Measurements from ENCODE around the gene SLC35F1. TPM values are rescaled to one million over a fixed set of nuclear protein-coding genes. Genes with fewer than 3 reads are reported as not detected.

Gene SLC35F1
- total and polyA plus RNA-seq, 7 donors: 0.04 to 0.32 (median 0.14) TPM; not detected in 1

DNA sequence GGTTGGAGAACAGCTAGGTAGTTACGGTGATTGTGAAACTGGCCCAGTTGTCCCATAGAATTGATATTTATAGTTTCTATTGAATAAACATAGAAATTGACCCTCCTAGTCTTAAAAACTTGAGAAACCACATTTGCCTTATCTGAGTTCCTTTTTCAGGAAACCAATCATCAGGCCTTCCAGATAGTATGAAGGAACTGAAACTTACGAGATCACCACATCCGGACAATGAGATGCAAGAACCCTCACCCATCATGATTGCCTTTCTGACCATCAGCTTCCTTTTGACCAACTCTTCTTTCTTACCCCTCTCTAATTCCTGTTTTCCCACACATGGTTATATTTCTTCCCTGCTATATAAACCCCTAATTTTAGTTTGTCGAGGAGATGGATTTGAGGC is 21.8 kb downstream of the SLC35F1 start:
- Histone ChIP-seq H3K4me3 (no peak overlapping the region), H3K27ac (no peak overlapping the region), H3K27me3 (ENCODE audit: insufficient read depth in 3 of 3, low read length in 2 of 3) (no peaks in the 10 kb centered on the region), H3K9me3 (no peaks in the 10 kb centered on the region), H3K36me3 (ENCODE audit: insufficient read depth in 1 of 2, low read depth in 1 of 2) (no peaks in the 10 kb centered on the region), H3K4me1 (no peaks in the 10 kb centered on the region)
- ATAC-seq (no peak), DNase-seq (no peak)
- intact Hi-C loops (cut with DNase I): no loop called here
- WGBS, 3 donors: 82 to 95% (median 86%) methylated on average over 4 of the region's 4 CpGs
- TF ChIP-seq, protein P1, sequence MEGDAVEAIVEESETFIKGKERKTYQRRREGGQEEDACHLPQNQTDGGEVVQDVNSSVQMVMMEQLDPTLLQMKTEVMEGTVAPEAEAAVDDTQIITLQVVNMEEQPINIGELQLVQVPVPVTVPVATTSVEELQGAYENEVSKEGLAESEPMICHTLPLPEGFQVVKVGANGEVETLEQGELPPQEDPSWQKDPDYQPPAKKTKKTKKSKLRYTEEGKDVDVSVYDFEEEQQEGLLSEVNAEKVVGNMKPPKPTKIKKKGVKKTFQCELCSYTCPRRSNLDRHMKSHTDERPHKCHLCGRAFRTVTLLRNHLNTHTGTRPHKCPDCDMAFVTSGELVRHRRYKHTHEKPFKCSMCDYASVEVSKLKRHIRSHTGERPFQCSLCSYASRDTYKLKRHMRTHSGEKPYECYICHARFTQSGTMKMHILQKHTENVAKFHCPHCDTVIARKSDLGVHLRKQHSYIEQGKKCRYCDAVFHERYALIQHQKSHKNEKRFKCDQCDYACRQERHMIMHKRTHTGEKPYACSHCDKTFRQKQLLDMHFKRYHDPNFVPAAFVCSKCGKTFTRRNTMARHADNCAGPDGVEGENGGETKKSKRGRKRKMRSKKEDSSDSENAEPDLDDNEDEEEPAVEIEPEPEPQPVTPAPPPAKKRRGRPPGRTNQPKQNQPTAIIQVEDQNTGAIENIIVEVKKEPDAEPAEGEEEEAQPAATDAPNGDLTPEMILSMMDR (IDR thresholded peaks at IDR 0.05): no peak

DNA sequence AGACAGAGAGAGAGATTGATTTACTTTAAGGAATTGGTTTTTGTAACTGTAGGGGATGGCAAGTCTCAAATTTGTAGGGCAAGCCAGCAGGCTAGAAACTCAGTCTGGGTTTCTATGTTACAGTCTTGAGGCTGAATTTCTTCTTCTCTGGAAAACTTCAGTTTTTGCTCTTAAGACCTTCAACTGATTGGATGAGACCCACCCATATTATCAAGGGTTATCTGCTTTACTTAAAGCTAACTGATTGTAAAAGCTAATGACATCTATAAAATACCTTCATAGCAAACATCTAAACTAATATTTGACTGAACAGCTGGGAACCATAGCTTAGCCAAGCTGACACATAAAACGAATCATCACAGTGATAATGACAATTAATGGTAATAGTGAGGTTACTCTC is 22.4 kb downstream of the SLC35F1 start:
- H3K27ac ChIP-seq: no peak overlapping the region
- H3K9me3 ChIP-seq: no peaks in the 10 kb centered on the region
- no peaks in the 10 kb centered on the region for H3K36me3 ChIP-seq (ENCODE audit: insufficient read depth in 1 of 2, low read depth in 1 of 2)
- 77 to 88% (median 88%) methylated on average over 1 of the region's 1 CpG for WGBS, 3 donors
- H3K4me1 ChIP-seq: no peaks in the 10 kb centered on the region
- no peak overlapping the region for H3K4me3 ChIP-seq
- no peaks in the 10 kb centered on the region for H3K27me3 ChIP-seq (ENCODE audit: insufficient read depth in 3 of 3, low read length in 2 of 3)
- intact Hi-C loops (cut with DNase I): no loop called here
- DNase-seq (no peak), ATAC-seq (no peak)
- TF ChIP-seq, protein P1 (IDR thresholded peaks at IDR 0.05): no peak

DNA sequence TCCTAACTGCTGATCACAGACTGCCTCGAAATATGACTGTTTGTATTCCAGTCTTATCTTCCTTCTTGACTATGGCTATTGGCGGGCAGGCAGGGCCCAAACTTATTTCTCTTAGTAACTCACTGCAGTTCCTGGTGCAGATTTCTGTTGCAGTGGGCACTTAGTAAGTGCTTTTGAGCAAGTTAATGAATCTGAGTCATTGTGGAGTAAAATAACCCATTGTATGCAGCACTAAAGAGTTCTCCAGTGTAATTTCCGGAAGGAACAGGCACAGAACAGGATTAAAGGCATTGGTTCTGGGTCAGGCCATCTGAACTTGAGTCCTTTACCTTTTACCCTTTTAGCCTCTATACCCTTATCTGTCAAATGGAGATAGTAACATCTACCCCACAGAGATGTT is 23.6 kb downstream of the SLC35F1 start:
- no peaks in the 10 kb centered on the region for H3K36me3 ChIP-seq (ENCODE audit: insufficient read depth in 1 of 2, low read depth in 1 of 2)
- H3K9me3 ChIP-seq: no peaks in the 10 kb centered on the region
- no peaks in the 10 kb centered on the region for H3K4me1 ChIP-seq
- H3K27me3 ChIP-seq (ENCODE audit: insufficient read depth in 3 of 3, low read length in 2 of 3): no peaks in the 10 kb centered on the region
- no peak overlapping the region for H3K27ac ChIP-seq
- ATAC-seq: no peak
- TF ChIP-seq, protein P1 (IDR thresholded peaks at IDR 0.05): no peak
- 73 to 79% (median 75%) methylated on average over 3 of the region's 3 CpGs for WGBS, 3 donors
- intact Hi-C loops (cut with DNase I): no loop called here
- no peak for DNase-seq
- H3K4me3 ChIP-seq: no peak overlapping the region

DNA sequence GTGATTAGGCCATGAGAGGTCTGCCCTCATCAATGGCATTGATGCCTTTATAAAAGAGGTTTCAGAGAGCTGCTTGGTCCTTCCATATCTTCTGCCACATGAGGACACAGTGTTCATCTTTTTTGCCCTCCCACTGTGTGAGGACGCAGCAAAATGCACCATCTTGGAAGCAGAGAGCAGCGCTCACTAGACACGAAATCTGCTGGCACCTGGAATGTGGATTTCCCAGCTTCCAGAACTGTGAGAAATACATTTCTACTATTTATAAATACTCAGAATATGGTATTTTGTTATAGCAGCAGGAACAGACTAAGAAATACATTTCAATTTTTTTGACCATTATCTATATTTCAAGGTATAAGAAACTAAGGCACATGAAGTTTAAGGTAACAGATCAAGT is 24.9 kb downstream of the SLC35F1 start:
- TF ChIP-seq, protein P1 (IDR thresholded peaks at IDR 0.05): no peak
- H3K36me3 ChIP-seq (ENCODE audit: insufficient read depth in 1 of 2, low read depth in 1 of 2): no peaks in the 10 kb centered on the region
- H3K9me3 ChIP-seq: no peaks in the 10 kb centered on the region
- ATAC-seq (no peak), DNase-seq (no peak)
- H3K4me3 ChIP-seq: no peak overlapping the region
- intact Hi-C loops (cut with DNase I): no loop called here
- H3K27ac ChIP-seq: no peak overlapping the region
- H3K4me1 ChIP-seq: no peaks in the 10 kb centered on the region
- 79 to 91% (median 90%) methylated on average over 3 of the region's 3 CpGs for WGBS, 3 donors
- H3K27me3 ChIP-seq (ENCODE audit: insufficient read depth in 3 of 3, low read length in 2 of 3): no peaks in the 10 kb centered on the region

DNA sequence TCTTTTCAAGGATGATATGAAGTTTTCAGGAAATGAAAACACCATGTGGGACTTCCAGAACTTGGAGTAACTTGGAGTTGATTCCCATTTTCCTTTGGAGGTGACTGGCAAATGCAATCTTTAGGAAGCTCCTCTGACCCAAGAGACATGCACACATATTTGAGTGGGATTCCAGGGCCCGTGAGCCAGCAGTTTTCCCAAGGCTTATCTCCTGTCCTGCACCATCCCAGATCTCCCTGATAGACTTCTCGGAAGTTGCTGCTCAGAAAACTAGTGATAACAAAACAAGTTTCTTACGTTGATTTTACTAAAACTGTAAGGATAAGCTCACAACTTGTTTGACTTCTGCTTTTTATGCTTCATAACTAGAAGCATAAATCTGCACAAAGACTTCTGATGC is 25.6 kb downstream of the SLC35F1 start:
- intact Hi-C loops (cut with DNase I): no loop called here
- Histone ChIP-seq H3K27me3 (ENCODE audit: insufficient read depth in 3 of 3, low read length in 2 of 3) (no peaks in the 10 kb centered on the region), H3K27ac (no peak overlapping the region), H3K4me3 (no peak overlapping the region), H3K4me1 (no peaks in the 10 kb centered on the region), H3K36me3 (ENCODE audit: insufficient read depth in 1 of 2, low read depth in 1 of 2) (no peaks in the 10 kb centered on the region), H3K9me3 (no peaks in the 10 kb centered on the region)
- no peak for DNase-seq
- WGBS, 3 donors: 61 to 66% (median 62%) methylated on average over 3 of the region's 3 CpGs
- TF ChIP-seq, protein P1 (IDR thresholded peaks at IDR 0.05): no peak
- ATAC-seq: no peak
